ENCODE data around the gene FARSA. TPM values are rescaled to one million over a fixed set of nuclear protein-coding genes. Genes with fewer than 3 reads are reported as not detected.
"Not testable (repeated sequence)": the region's sequence is repeated elsewhere in the genome, so short reads cannot be mapped to it uniquely, and the experiment has no call there.

FARSA gene
- total RNA-seq, 1 experiment from 2014 or later = 59.7 TPM

DNA sequence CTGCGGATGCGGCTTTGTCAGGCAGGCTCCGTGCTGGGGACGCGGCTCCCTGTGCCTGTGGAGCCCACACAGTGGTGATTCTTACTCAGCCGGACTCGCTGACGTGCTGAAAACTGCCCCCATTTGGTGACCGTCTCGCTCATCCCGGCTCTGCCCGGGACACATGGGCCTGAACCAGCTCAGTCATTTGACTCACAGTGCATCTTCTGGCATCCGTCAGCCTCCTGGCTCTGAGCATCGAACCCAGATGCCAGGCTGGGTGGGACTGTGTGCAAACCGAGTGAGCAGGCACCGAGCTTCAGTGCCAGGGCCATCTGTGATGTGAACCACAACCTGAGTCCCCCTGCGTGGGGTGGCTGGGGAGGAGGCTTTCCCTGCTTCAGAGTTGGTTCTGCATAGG lies 37.1 kb downstream of the FARSA start:
- DNase-seq = no peak
- Histone ChIP-seq H3K9me2 (replicated peaks; ENCODE audit: insufficient read depth, low read length) (no peaks in the 10 kb centered on the region), H4K20me1 (ENCODE audit: insufficient read depth, low read depth, low read length) (no peaks in the 10 kb centered on the region; the same call in 1 of the 2 replicates), H3K27ac (ENCODE audit: low read length) (no peak overlapping the region), H3K36me3 (ENCODE audit: insufficient read depth, low read length) (no peaks in the 10 kb centered on the region; the same call in 1 of the 2 replicates), H3K4me1 (ENCODE audit: low read length) (peaks cover 8% of the 10 kb centered on the region), H3K27me3 (ENCODE audit: low read length) (no peaks in the 10 kb centered on the region), H3K4me3 (ENCODE audit: low read length) (no peak overlapping the region), H3K9me3 (ENCODE audit: low read length) (no peaks in the 10 kb centered on the region), H3K4me2 (ENCODE audit: low read depth, low read length, poor library complexity, severe bottlenecking) (no peak overlapping the region), H3K9ac (ENCODE audit: low read length) (no peak overlapping the region), H2AFZ (ENCODE audit: low read length) (no peak overlapping the region), H3K79me2 (ENCODE audit: low read length) (peaks cover 13% of the 10 kb centered on the region)

DNA sequence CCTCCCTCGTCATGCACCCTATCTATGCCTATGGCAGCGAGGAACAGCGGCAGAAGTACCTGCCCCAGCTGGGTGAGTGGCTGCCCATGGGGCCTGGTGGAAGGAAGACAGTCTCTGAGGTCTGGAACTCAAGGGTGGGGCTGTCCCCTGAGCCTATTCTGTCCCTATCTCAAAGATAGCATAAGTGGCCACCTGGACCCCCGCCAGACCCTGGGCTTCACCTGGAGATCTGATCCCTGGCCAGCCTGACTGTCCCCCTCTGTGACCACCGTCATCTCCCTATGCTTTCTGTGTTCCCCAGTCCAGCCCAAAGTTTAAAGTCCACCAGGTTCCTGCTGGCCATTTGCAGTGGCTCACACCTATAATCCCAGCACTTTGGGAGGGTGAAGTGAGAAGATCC lies 39.9 kb downstream of the FARSA start:
- no peaks in the 10 kb centered on the region for H3K9me3 ChIP-seq (ENCODE audit: low read length)
- no peaks in the 10 kb centered on the region for H3K27me3 ChIP-seq (ENCODE audit: low read length)
- no peaks in the 10 kb centered on the region; the same call in 1 of the 2 replicates for H4K20me1 ChIP-seq (ENCODE audit: insufficient read depth, low read depth, low read length)
- H3K4me3 ChIP-seq (ENCODE audit: low read length) = no peak overlapping the region
- peaks cover 17% of the 10 kb centered on the region for H3K79me2 ChIP-seq (ENCODE audit: low read length)
- no peak overlapping the region for H3K27ac ChIP-seq (ENCODE audit: low read length)
- H2AFZ ChIP-seq (ENCODE audit: low read length) = no peak overlapping the region
- H3K36me3 ChIP-seq (ENCODE audit: insufficient read depth, low read length) = no peaks in the 10 kb centered on the region; the same call in 1 of the 2 replicates
- no peaks in the 10 kb centered on the region for H3K9me2 ChIP-seq (replicated peaks; ENCODE audit: insufficient read depth, low read length)
- H3K4me1 ChIP-seq (ENCODE audit: low read length) = peaks cover 18% of the 10 kb centered on the region
- DNase-seq = no peak
- no peak overlapping the region for H3K4me2 ChIP-seq (ENCODE audit: low read depth, low read length, poor library complexity, severe bottlenecking)
- no peak overlapping the region for H3K9ac ChIP-seq (ENCODE audit: low read length)

- H3K27ac ChIP-seq (ENCODE audit: low read length) = no peak overlapping the region
- no peaks in the 10 kb centered on the region for H3K9me2 ChIP-seq (replicated peaks; ENCODE audit: insufficient read depth, low read length)
- peak overlapping the region; percentile 88 for H3K4me3 ChIP-seq (ENCODE audit: low read length)
- peak overlapping the region; percentile 79 for H3K4me2 ChIP-seq (ENCODE audit: low read depth, low read length, poor library complexity, severe bottlenecking)
- no peaks in the 10 kb centered on the region for H3K9me3 ChIP-seq (ENCODE audit: low read length)
- no peaks in the 10 kb centered on the region; the same call in 1 of the 2 replicates for H3K36me3 ChIP-seq (ENCODE audit: insufficient read depth, low read length)
- peak overlapping the region; percentile 78 for H3K9ac ChIP-seq (ENCODE audit: low read length)
- peaks cover 18% of the 10 kb centered on the region for H3K4me1 ChIP-seq (ENCODE audit: low read length)
- H4K20me1 ChIP-seq (ENCODE audit: insufficient read depth, low read depth, low read length) = no peaks in the 10 kb centered on the region; the same call in 1 of the 2 replicates
- H3K27me3 ChIP-seq (ENCODE audit: low read length) = no peaks in the 10 kb centered on the region
- peak; percentile 60 for DNase-seq
- peaks cover 17% of the 10 kb centered on the region for H3K79me2 ChIP-seq (ENCODE audit: low read length)
- no peak overlapping the region for H2AFZ ChIP-seq (ENCODE audit: low read length)
These were observed 41.9 kb downstream of the FARSA start for GRCh38 chr19:12891553-12892021.

- Histone ChIP-seq H3K4me3 (ENCODE audit: low read length) (peak within 1 kb of the TSS; percentile 88), H3K9ac (ENCODE audit: low read length) (peak within 1 kb of the TSS; percentile 78), H2AFZ (ENCODE audit: low read length) (peak within 1 kb of the TSS; percentile 72), H3K4me2 (ENCODE audit: low read depth, low read length, poor library complexity, severe bottlenecking) (peak within 1 kb of the TSS; percentile 89), H3K27me3 (ENCODE audit: low read length) (no peaks in the 10 kb centered on the region), H3K79me2 (ENCODE audit: low read length) (peaks cover 17% of the 10 kb centered on the region), H4K20me1 (ENCODE audit: insufficient read depth, low read depth, low read length) (no peaks in the 10 kb centered on the region; the same call in 1 of the 2 replicates), H3K27ac (ENCODE audit: low read length) (no peak within 1 kb of the TSS), H3K36me3 (ENCODE audit: insufficient read depth, low read length) (no peaks in the 10 kb centered on the region; the same call in 1 of the 2 replicates), H3K9me2 (replicated peaks; ENCODE audit: insufficient read depth, low read length) (no peaks in the 10 kb centered on the region), H3K9me3 (ENCODE audit: low read length) (no peaks in the 10 kb centered on the region), H3K4me1 (ENCODE audit: low read length) (peaks cover 19% of the 10 kb centered on the region)
- peak; percentile 99 for DNase-seq
These were observed 42.5 kb downstream of the FARSA start, which contains the start of gene GCDH for GRCh38 chr19:12890787-12891552. GCDH (plus strand) TSS chr19:12891160; CDS start chr19:12891305, 145 bp downstream.

DNA sequence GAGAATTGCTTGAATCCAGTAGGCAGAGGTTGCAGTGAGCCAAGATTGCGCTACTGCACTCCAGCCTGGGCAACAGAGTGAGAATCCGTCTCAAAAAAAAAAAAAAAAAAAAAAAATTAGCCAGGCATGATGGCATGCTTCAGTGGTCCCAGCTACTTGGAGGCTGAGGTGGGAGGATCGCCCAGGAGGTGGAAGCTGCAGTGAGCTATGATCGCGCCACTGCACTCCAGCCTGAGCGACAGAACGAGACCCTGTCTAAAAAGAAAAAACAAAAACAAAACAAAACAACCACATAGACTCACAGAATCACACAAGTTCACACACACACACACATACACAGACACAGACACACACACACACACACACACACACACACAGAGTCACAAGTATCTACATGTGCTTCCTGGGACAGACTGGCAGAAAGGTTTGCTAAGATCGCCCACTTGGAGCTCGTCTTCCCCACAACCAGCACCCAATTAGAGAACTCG lies 43.2 kb downstream of the FARSA start:
- not testable (repeated sequence) for H3K27ac ChIP-seq (ENCODE audit: low read length)

DNA sequence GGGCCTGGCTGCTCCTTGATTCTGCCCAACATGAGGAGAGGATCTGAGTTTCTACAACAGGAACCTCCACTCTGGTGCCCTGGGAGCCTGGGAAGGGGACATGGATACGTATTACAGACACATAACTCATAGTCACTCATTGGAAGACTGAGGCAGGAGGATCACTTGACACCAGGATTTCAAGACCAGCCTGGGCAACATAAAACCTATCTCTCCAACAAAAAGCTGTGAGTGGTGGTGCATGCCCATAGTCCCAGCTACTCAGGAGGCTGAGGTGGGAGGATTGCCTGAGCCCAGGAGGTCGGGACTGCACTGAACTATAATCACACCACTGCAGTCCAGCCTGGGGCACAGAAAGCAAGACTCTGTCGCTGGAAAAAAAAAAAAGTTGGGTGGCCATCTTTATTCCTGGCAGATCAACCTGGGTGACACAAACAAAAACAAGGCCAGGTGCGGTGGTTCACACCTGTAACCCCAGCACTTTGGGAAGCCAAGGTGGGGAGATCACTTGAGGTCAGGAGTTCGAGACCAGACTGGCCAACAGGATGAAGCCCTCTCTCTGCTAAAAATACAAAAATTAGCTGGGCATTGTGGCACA lies 45.4 kb downstream of the FARSA start:
- Histone ChIP-seq H3K27me3 (ENCODE audit: low read length) (no peaks in the 10 kb centered on the region), H3K79me2 (ENCODE audit: low read length) (peaks cover 14% of the 10 kb centered on the region), H3K4me3 (ENCODE audit: low read length) (no peak overlapping the region), H3K9me2 (replicated peaks; ENCODE audit: insufficient read depth, low read length) (no peaks in the 10 kb centered on the region), H3K36me3 (ENCODE audit: insufficient read depth, low read length) (no peaks in the 10 kb centered on the region), H3K27ac (ENCODE audit: low read length) (no peak overlapping the region), H4K20me1 (ENCODE audit: insufficient read depth, low read depth, low read length) (no peaks in the 10 kb centered on the region; the same call in 1 of the 2 replicates), H3K4me1 (ENCODE audit: low read length) (peaks cover 29% of the 10 kb centered on the region), H3K9ac (ENCODE audit: low read length) (no peak overlapping the region), H3K9me3 (ENCODE audit: low read length) (peaks cover 10% of the 10 kb centered on the region), H2AFZ (ENCODE audit: low read length) (no peak overlapping the region), H3K4me2 (ENCODE audit: low read depth, low read length, poor library complexity, severe bottlenecking) (no peak overlapping the region)
- no peak for DNase-seq

More for the DNA sequence above, 43.2 kb downstream of the FARSA start:
- peak overlapping the region; percentile 64 for H3K4me3 ChIP-seq (ENCODE audit: low read length)
- not testable (repeated sequence) for H3K36me3 ChIP-seq (ENCODE audit: insufficient read depth, low read length); DNase-seq; H4K20me1 ChIP-seq (ENCODE audit: insufficient read depth, low read depth, low read length); H3K27me3 ChIP-seq (ENCODE audit: low read length); H3K9me3 ChIP-seq (ENCODE audit: low read length); H3K9me2 ChIP-seq (replicated peaks; ENCODE audit: insufficient read depth, low read length)
- peak overlapping the region; percentile 72 for H2AFZ ChIP-seq (ENCODE audit: low read length)
- peak overlapping the region; percentile 67 for H3K9ac ChIP-seq (ENCODE audit: low read length)
- peaks cover 17% of the 10 kb centered on the region for H3K79me2 ChIP-seq (ENCODE audit: low read length)
- H3K4me2 ChIP-seq (ENCODE audit: low read depth, low read length, poor library complexity, severe bottlenecking) = peak overlapping the region; percentile 89
- peaks cover 23% of the 10 kb centered on the region for H3K4me1 ChIP-seq (ENCODE audit: low read length)

DNA sequence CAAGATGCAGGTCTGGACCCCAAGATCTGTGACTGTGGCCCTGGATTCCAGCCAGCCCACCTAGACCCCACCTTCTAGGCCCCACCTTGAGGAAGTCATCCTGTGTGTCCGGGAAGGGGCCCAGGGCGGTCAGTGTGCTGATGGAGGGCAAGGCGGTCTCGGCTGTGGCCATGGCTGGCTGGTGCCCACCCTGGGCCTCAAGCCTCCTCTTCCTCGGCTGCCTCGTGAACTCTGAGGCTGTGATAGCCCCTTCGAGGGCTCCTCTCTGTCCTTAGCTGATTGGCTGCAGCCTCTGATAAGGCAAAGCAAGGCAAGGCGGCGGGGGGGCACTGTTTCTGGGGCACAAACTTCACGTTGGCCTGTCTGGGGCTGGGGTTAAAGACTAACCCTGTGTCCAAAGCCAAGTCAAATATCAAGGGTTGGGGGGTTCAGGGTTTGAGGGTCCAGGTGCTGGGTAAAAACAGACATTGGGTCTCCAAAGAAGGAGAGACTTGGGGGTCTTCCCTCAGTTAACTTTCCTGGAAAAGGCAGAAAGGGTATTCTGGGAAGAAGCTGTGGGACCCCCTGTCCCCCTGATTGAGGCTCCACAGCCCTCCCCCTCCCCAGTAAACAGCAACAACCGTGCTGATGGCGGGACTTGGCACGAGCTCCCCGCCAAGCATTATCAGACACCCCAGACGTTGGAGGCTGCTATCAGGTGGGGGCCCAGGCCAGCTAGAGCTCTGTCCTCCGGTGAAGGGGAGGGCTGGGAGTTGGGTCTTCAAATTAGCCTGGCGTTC lies 46.4 kb downstream of the FARSA start, which contains the start of gene KLF1:
Gene KLF1 (minus strand): TSS at position 233 of the 779 bp plus-strand sequence. CDS start 61 bp downstream, at position 172.
- H3K27me3 ChIP-seq (ENCODE audit: low read length) = no peaks in the 10 kb centered on the region
- H3K4me2 ChIP-seq (ENCODE audit: low read depth, low read length, poor library complexity, severe bottlenecking) = peak within 1 kb of the TSS; percentile 72
- H3K36me3 ChIP-seq (ENCODE audit: insufficient read depth, low read length) = no peaks in the 10 kb centered on the region
- H3K9me3 ChIP-seq (ENCODE audit: low read length) = peaks cover 10% of the 10 kb centered on the region
- H3K27ac ChIP-seq (ENCODE audit: low read length) = no peak within 1 kb of the TSS
- DNase-seq = no peak
- H3K79me2 ChIP-seq (ENCODE audit: low read length) = peaks cover 12% of the 10 kb centered on the region
- peak within 1 kb of the TSS; percentile 46; the same call in 1 of the 2 replicates for H3K9ac ChIP-seq (ENCODE audit: low read length)
- H3K4me3 ChIP-seq (ENCODE audit: low read length) = peak within 1 kb of the TSS; percentile 58; the same call in 1 of the 2 replicates
- H2AFZ ChIP-seq (ENCODE audit: low read length) = no peak within 1 kb of the TSS
- no peaks in the 10 kb centered on the region for H3K9me2 ChIP-seq (replicated peaks; ENCODE audit: insufficient read depth, low read length)
- H4K20me1 ChIP-seq (ENCODE audit: insufficient read depth, low read depth, low read length) = no peaks in the 10 kb centered on the region; the same call in 1 of the 2 replicates
- H3K4me1 ChIP-seq (ENCODE audit: low read length) = peaks cover 27% of the 10 kb centered on the region

Data from Karpas-422 (cell line).